ENCODE measurements around the gene ITPRIPL2.
A peak's percentile ranks its signal among the peaks of the same experiment; 100 is the strongest.

ITPRIPL2 gene

GRCh38 chr16:19143599-19143956 is 29.8 kb downstream of the ITPRIPL2 start:
- DNase-seq, result no peak

DNA sequence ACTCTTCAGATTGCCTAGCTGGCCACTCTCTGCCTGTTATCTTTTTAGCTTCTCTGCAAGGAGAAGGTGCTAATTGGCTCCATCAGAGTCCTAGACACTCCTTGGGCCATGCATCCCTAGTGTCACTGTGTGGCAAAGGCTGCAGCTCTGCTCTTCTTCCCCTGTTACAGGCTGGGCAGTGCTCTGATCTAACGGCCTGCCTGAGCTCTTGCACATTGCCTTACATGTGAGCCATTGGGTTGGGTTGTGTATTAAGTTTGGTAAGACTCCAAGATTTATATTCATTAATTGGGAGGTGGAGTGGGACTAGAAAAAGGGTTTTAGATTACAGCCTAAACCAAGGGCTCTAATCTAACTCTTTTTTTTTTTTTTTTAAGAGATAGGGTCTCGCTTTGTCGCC is 31.2 kb downstream of the ITPRIPL2 start:
- DNase-seq, result no peak

DNA sequence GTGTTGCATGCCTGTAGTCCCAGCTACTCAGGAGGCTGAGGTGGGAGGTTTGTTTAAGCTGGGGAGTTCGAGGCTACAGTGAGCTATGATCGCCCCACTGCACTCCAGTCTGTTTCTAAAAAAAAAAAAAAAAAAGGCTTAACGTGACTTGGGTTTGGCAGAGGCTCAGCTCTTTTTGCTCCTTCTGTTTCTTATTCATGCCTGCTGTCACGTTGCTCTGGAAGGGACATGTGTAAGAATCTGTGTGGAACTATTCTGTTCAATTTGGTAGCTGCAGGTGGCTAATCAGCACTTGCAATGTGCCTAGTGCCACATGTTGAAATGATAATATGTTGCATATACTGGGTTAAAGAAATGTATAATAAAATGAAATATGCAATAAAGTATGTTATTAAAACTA is 33.4 kb downstream of the ITPRIPL2 start:
- DNase-seq, result no peak

DNA sequence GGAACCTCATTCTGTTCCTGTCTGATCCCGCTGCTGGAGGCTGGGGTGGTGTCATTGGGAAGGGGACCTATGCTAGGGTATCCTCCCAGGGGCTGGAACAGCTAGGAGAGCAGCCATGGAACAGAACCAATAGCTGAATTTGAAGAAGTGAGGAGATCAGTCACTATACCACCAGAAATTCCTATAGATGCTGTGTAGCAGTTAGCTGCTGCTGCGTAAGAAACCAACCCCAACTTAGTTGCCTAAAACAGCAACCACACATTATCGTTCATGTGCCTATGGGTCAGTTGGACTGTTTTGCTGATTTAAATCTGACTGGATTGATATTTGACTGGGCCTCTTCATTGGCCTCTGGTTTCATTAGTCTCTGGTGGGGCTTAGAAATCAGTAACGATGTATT is 33.9 kb downstream of the ITPRIPL2 start:
- DNase-seq, result no peak

GRCh38 chr16:19148189-19148588 is 34.4 kb downstream of the ITPRIPL2 start:
- no peak for DNase-seq

- DNase-seq, result no peak
Measured at GRCh38 chr16:19151310-19151709, 37.5 kb downstream of the ITPRIPL2 start.

GRCh38 chr16:19152042-19152441 is 38.3 kb downstream of the ITPRIPL2 start:
- no peak for DNase-seq

DNA sequence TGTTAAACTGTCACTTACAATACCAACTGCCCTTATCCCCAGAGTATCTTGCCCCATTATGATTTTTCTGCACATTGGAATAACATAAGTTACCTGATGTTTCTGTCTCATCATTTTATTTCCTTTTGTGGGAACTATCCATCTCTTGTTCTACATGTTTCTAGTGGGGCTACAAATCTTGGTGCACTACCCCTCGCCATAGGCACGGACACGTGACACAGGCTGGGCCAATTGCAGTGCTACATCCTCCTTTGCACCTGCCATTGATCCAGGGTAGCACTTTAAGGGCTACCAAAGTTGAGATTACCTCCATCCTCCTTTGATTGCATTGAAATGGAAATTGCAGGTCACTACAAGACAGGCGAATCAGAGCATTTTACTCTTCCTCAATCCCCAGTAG is 40.1 kb downstream of the ITPRIPL2 start:
- DNase-seq, result peak in 1 of 2 donors; percentile 43

- no peak for DNase-seq
Measured at GRCh38 chr16:19162085-19162484, 48.3 kb downstream of the ITPRIPL2 start.

GRCh38 chr16:19163215-19163614 is 49.5 kb downstream of the ITPRIPL2 start:
- no peak for DNase-seq

DNA sequence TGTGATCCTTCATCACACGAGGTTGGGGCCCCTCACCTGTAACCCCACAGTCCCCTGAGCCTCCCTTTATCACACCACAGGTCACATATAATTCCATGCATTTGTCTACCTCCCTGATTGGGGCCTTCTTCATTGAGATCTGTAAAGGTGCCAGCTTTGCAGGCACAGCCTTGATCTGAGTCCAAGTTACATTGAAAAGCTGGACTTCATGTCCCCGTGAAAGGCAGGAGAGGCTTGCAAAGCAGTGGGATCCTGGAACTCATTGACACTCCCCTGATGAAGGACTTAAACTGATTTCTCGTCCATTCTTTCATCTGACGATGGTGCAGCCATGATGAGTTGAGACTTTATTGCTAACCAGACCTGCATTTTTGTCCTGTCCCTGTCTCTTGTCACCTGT is 50.5 kb downstream of the ITPRIPL2 start:
- no peak for DNase-seq

GRCh38 chr16:19165101-19165500 is 51.3 kb downstream of the ITPRIPL2 start:
- no peak for DNase-seq

GRCh38 chr16:19166500-19166899 is 52.7 kb downstream of the ITPRIPL2 start:
- no peak for DNase-seq

DNA sequence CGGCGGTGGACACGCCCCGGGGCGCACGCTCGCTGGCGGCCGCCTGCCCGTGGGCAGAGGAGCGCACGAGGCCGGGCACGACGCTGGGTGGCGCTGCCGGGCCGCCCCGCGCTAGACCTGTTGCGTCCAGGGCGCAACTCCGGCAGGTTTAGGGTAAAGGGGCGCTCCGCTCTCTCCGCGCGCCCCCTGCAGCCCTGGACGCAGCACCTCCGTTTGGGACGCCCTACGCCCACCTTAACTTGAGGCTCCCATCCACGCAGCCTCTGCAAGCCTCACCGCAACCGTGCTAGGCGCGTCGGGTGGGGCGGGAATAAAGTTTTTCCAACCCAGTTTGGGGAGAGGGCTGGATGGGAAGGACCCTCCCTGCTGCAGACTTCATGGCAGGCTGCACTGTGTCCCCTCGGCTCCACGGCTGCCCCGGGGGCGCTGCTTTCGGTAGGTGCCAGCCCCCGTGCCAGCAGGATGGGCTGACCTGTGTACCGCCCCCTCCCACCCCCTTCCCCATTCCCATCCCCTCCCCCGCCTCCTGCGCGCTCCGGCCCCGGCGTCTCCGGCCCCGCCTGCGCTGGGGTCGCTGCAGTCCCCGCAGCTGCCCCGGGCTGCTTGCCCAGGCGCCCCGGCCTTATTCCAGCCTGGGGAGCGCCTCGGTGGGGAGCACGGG is 54.1 kb downstream of the ITPRIPL2 start, which contains the start of gene SYT17:
TSS of gene SYT17 (plus strand) at position 531 of the 661 bp plus-strand sequence. CDS start 407 bp downstream, outside the sequence.
- peak; percentile 77 to 86 for DNase-seq

DNA sequence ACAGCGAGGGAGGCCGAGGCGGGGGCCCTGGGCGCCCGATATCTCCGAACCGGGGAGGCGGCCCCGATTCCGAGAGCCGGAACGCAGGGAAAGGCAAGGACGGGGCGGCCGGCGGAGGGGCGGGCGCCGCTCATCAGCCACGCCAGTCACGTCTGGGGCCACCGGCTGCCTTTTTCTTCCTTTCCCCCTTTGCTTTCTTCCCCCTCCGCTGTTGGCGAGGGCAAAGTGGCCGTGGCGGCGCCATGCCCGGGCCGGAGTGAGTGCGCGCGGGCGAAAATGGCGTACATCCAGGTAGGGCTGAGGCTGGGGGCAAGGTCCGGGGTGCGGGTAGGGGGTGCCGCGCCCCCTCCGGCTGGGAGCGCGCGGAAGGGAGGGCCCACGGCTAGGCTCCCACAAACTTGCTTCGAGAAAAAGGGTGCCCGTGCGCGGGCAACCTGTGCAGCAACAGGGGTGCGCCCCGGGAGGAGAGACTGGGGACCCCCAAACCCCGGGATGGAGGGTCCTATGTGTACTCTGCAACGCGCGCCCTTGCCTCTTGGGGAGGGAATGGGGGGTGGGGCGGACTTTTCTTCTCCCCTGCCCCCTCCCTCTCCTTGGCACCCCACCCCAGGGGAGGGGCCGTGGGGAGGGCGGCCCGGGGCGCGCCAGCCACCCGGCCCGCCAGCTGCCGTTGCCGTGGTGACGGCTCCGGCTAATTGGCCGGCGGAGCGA is 54.8 kb downstream of the ITPRIPL2 start:
- DNase-seq, result no peak

DNA sequence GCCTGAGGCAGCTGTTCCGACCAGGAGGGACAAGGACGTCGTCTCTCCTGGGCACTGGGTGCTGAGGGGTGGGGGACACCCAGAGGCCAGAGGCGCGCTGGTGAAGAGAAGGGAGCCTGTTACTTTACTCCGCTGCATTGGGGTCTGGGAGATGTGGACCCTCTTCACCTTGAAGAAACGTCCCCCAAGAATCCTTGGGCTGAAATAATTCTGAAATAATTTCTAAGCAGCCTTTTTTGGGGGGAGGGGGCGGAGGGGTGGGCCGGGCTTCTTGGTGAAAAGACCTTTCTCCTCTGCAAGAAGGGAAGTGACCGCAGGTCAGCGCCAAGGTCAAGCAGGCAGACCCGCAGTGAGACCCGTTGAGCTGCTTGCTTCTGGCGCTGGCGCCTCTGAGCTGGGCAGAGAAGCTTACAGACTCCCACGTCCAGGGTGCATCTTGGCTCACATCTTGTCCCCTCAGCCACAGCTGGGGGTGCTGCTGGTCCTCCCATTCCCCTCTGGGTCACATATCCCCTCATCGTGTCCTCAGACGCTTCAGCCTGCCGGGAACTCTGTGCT is 55.4 kb downstream of the ITPRIPL2 start:
- DNase-seq, result no peak

- no peak for DNase-seq
Measured at GRCh38 chr16:19170043-19170655, 56.4 kb downstream of the ITPRIPL2 start.

Data from inflammatory macrophage (primary cell).